Endodermal cell (in vitro differentiated cells): ENCODE results near the gene SIAH3. TPM values are rescaled to one million over a fixed set of nuclear protein-coding genes. Genes with fewer than 3 reads are reported as not detected.

Experiments
- DNase-seq: peaks from one replicate; pipeline ENCODE4 v3.0.0-alpha.2; 2017
- H3K27ac ChIP-seq: 2 replicates; pipeline ENCODE4 v1.5.1; 2013; ENCODE audit warnings: mild to moderate bottlenecking, low read depth, low read length, moderate library complexity
- H3K27me3 ChIP-seq: 2 replicates; pipeline ENCODE4 v1.6.1; 2013; ENCODE audit warnings: mild to moderate bottlenecking, low read length, moderate library complexity; ENCODE audit not compliant: insufficient read depth, control insufficient read depth, poor library complexity, severe bottlenecking
- H3K36me3 ChIP-seq: 2 replicates; pipeline ENCODE4 v1.7.0; 2013; ENCODE audit warnings: mild to moderate bottlenecking, low read length, moderate library complexity; ENCODE audit not compliant: control insufficient read depth, insufficient read depth
- H3K4me1 ChIP-seq: one replicate; pipeline ENCODE4 v1.7.0; 2013; ENCODE audit warnings: low read length; ENCODE audit not compliant: control insufficient read depth, insufficient read depth
- H3K4me3 ChIP-seq: 2 replicates; pipeline ENCODE4 v1.5.1; 2013; ENCODE audit warnings: mild to moderate bottlenecking, low read length, moderate library complexity
- H3K9ac ChIP-seq: 2 replicates; pipeline ENCODE4 v1.6.1; 2013; ENCODE audit warnings: mild to moderate bottlenecking, low read length, moderate library complexity; ENCODE audit not compliant: poor library complexity, severe bottlenecking; ENCODE audit errors: extremely low read depth
- H3K9me3 ChIP-seq: 2 replicates; pipeline ENCODE4 v1.6.1; 2013; ENCODE audit warnings: mild to moderate bottlenecking, low read length, moderate library complexity; ENCODE audit not compliant: control insufficient read depth
- H3K27ac Mint-ChIP-seq: 2 replicates; pipeline ENCODE4 v1.8.0; 2020; ENCODE audit warnings: mixed read lengths
- H3K27me3 Mint-ChIP-seq: 2 replicates; pipeline ENCODE4 v1.8.0; 2021; ENCODE audit warnings: mild to moderate bottlenecking, mixed read lengths; ENCODE audit not compliant: insufficient read depth
- H3K36me3 Mint-ChIP-seq: 2 replicates; pipeline ENCODE4 v1.8.0; 2020; ENCODE audit warnings: low read depth, mixed read lengths
- H3K4me1 Mint-ChIP-seq: 2 replicates; pipeline ENCODE4 v1.8.0; 2020; ENCODE audit warnings: mixed read lengths
- H3K4me3 Mint-ChIP-seq: 2 replicates; pipeline ENCODE4 v1.8.0; 2020; ENCODE audit warnings: mild to moderate bottlenecking, moderate library complexity, mixed read lengths
- H3K9me3 Mint-ChIP-seq: 2 replicates; pipeline ENCODE4 v1.8.0; 2020; ENCODE audit warnings: mild to moderate bottlenecking, mixed read lengths
- WGBS, 2 experiments: methylation state at CpG; one replicate each; pipeline versions ENCODE4 v1.1.5 to v1.1.7; 2013; ENCODE audit warnings: missing lambda C conversion rate in 2 of 2, mixed read lengths in 1 of 2; ENCODE audit not compliant: insufficient coverage in 1 of 2, insufficient read length in 1 of 2; 5-methylcytosine and 5-hydroxymethylcytosine counted together
- total RNA-seq, 2 donors: library from RNA; stranded (reverse); fragmentation: NEBNext Ultra II Directional in 1 of 2; extraction: Animal tissue kit (Norgen Biotek cat#: 25700) in 1 of 2; gene quantifications; 2 replicates in 1 of 2; 3 replicates in 1 of 2; pipeline ENCODE4 v1.2.1, GENCODE V29; 2021
- TF ChIP-seq, protein P1 (sequence below): fragments of 200-600 bp; sonication (generic); conservative IDR thresholded peaks from 2 replicates; pipeline ENCODE4 v1.5.0; 2021; ENCODE audit warnings: antibody characterized with exemption, mild to moderate bottlenecking

The SIAH3 gene
- total RNA-seq, 2 donors from 2014 or later = not detected

DNA sequence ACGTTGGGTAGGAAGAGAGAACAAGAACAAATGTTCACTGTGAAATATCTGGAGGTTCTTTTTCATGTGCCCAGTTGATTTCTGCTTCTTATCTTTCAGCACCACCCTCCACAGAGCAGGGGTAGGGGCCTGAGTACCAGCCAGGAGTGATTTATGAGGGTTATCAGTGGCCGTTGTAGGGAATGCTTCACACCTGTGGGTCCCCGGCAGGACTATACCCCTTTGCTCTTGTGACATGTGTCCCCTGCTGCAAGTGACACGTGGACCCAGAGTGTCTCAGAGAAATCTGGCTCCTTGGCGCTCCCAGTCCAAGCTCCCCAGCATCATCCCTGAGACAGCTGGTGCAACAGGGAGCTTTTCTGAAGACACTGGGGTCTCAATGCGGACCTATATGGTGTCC lies 29.7 kb downstream of the SIAH3 start:
- Histone ChIP-seq H3K4me1 (peaks cover 5% of the 10 kb centered on the region), H3K4me3 (no peak overlapping the region), H3K36me3 (no peaks in the 10 kb centered on the region), H3K9me3 (peaks cover 11% of the 10 kb centered on the region), H3K27ac (no peak overlapping the region), H3K27me3 (no peaks in the 10 kb centered on the region), H3K9ac (no peak overlapping the region)
- Mint-ChIP-seq H3K27ac (no peak overlapping the region), H3K9me3 (peaks cover 12% of the 10 kb centered on the region), H3K36me3 (peaks cover 2% of the 10 kb centered on the region), H3K4me3 (no peak overlapping the region), H3K27me3 (no peaks in the 10 kb centered on the region), H3K4me1 (peaks cover 20% of the 10 kb centered on the region)
- TF ChIP-seq, protein P1, sequence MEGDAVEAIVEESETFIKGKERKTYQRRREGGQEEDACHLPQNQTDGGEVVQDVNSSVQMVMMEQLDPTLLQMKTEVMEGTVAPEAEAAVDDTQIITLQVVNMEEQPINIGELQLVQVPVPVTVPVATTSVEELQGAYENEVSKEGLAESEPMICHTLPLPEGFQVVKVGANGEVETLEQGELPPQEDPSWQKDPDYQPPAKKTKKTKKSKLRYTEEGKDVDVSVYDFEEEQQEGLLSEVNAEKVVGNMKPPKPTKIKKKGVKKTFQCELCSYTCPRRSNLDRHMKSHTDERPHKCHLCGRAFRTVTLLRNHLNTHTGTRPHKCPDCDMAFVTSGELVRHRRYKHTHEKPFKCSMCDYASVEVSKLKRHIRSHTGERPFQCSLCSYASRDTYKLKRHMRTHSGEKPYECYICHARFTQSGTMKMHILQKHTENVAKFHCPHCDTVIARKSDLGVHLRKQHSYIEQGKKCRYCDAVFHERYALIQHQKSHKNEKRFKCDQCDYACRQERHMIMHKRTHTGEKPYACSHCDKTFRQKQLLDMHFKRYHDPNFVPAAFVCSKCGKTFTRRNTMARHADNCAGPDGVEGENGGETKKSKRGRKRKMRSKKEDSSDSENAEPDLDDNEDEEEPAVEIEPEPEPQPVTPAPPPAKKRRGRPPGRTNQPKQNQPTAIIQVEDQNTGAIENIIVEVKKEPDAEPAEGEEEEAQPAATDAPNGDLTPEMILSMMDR = no peak
- 87 to 94% methylated on average over 5 to 6 of the region's 6 CpGs for WGBS, 2 experiments
- no peak for DNase-seq

DNA sequence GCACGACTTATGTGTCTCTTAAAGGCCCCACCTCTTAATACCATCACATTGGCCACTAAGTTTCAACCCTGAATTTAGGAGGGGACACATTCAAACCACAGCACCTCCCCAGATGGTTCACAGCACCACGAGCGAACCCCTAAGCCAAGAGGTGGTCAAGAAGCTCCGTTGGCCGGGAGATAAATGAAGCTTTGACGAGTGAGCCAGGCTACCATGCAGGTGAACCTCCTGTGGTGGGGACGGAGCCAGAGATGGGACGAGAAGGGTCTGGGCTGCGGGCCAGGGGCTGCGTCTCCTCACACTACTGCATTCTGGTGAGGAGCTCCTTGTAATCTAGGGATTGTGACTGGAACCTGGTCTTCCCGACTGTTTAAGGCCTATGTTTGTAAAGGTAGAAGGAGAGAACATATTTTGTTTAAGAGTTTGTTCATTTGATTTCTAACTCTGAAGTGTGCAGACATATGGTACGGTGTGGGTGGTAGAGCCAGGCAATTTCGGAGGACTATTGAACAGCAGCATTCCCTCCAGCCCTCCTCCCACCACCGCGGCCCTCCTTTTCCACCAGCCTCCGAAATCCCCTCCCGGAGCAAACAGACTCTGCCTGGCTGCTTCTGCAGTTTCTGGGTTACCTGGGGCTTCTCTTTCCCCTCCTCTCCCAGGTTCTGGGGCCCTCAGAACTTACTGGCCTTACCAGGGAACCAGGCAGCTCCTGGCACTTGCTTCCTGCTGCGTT lies 31.3 kb downstream of the SIAH3 start:
- Histone ChIP-seq H3K27me3 (no peaks in the 10 kb centered on the region), H3K9me3 (peaks cover 11% of the 10 kb centered on the region), H3K36me3 (no peaks in the 10 kb centered on the region), H3K4me3 (no peak overlapping the region), H3K27ac (no peak overlapping the region), H3K9ac (no peak overlapping the region), H3K4me1 (peaks cover 5% of the 10 kb centered on the region)
- peaks cover 2% of the 10 kb centered on the region for H3K36me3 Mint-ChIP-seq
- no peak overlapping the region for H3K4me3 Mint-ChIP-seq
- TF ChIP-seq, protein P1 = no peak
- no peaks in the 10 kb centered on the region for H3K27me3 Mint-ChIP-seq
- WGBS, 2 experiments = 95 to 97% methylated on average over 12 to 18 of the region's 18 CpGs
- H3K9me3 Mint-ChIP-seq = peaks cover 12% of the 10 kb centered on the region
- DNase-seq = no peak
- H3K4me1 Mint-ChIP-seq = peaks cover 21% of the 10 kb centered on the region
- no peak overlapping the region for H3K27ac Mint-ChIP-seq

DNA sequence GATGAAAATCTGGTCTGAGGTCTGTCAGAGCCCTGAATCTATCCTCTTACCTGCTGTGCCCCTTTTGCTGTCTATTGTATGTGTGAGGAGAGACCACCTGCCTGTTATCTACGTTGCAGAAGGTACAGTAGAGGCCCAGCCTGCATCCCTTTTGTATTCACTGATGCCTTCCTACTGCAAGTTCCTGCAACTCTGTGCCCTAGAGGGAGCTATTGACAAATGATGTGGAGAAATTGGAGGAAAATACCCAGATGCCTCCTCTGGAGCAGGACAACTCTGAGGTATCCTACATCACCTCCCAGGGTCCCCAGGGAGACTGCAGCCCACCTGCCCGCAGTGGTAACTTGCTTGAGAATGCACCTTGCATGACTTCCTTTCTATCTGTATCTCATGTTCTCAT lies 33.7 kb downstream of the SIAH3 start:
- TF ChIP-seq, protein P1 = peak; percentile 52
- Histone ChIP-seq H3K36me3 (no peaks in the 10 kb centered on the region), H3K9me3 (peaks cover 11% of the 10 kb centered on the region), H3K4me1 (peaks cover 3% of the 10 kb centered on the region), H3K9ac (no peak overlapping the region), H3K4me3 (peak overlapping the region; percentile 19), H3K27ac (no peak overlapping the region), H3K27me3 (no peaks in the 10 kb centered on the region)
- 70% methylated on average over 2 of the region's 2 CpGs; no CpG with 5 or more reads in 1 of the 2 experiments for WGBS, 2 experiments
- H3K4me3 Mint-ChIP-seq = no peak overlapping the region
- H3K4me1 Mint-ChIP-seq = peaks cover 5% of the 10 kb centered on the region
- no peak overlapping the region for H3K27ac Mint-ChIP-seq
- no peaks in the 10 kb centered on the region for H3K27me3 Mint-ChIP-seq
- peaks cover 2% of the 10 kb centered on the region for H3K36me3 Mint-ChIP-seq
- H3K9me3 Mint-ChIP-seq = peaks cover 12% of the 10 kb centered on the region
- DNase-seq = no peak
